HUES64 (cell line): ENCODE data around the gene SEMA5A.

Experiments used
- H3K27ac ChIP-seq: 2 replicates; pipeline ENCODE4 v1.7.0; 2013; ENCODE audit warnings: low read depth, low read length, inconsistent platforms
- H3K27me3 ChIP-seq: 2 replicates; pipeline ENCODE4 v1.6.1; 2013; ENCODE audit warnings: mild to moderate bottlenecking, low read length; ENCODE audit not compliant: insufficient read depth
- H3K36me3 ChIP-seq: 2 replicates; pipeline ENCODE4 v1.6.1; 2013; ENCODE audit warnings: mild to moderate bottlenecking, low read length; ENCODE audit not compliant: insufficient read depth
- H3K4me1 ChIP-seq: 2 replicates; pipeline ENCODE4 v1.6.1; 2013; ENCODE audit warnings: mild to moderate bottlenecking, low read length, moderate library complexity; ENCODE audit not compliant: insufficient read depth
- H3K4me3 ChIP-seq: 2 replicates; pipeline ENCODE4 v1.5.1; 2013; ENCODE audit warnings: mild to moderate bottlenecking, low read length, moderate library complexity
- H3K9ac ChIP-seq: 2 replicates; pipeline ENCODE4 v1.6.1; 2013; ENCODE audit warnings: mild to moderate bottlenecking, low read depth, low read length
- H3K9me3 ChIP-seq: 2 replicates; pipeline ENCODE4 v1.6.1; 2013; ENCODE audit warnings: low read depth, low read length; ENCODE audit not compliant: insufficient read depth
- WGBS: fragments of 150-250, 120-280 bp; methylation state at CpG from one replicate; pipeline ENCODE4 v1.1.7; 2013; ENCODE audit warnings: missing lambda C conversion rate; 5-methylcytosine and 5-hydroxymethylcytosine counted together

SEMA5A gene

DNA sequence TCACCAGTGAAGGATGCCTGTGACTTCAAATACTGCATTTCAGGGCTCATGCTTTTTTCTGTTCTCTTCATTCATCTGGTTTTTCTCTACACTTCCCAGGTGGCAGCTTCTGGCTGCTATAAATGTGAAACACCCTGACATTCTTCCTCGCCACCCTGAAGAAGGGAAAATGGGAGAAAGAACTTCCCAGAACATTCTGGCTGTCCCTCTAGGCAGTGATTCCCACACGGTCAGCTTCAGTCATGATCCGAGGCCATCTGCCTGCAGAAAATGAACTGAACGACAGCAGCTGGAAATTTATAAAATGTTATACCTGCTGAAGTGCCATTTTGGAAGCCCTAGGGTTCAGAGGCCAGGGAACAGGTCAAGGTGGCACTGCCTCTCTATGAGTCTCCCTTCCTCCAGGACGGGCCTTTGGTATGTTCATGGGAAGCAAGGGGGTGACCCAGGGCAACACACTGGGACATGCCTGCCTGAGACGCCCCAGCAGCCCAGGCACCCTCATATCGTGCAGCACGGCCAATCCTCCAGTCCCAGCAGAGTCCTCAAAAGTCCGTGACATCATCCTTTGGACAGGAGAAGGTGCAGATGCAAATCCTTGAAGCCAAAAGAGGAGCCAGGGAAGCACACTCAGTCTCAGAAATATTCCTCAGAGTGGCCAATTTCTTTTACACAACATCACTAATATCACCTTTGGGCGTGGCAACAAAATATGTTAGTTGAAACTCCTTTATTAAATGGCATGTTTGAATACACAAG is 107.1 kb downstream of the SEMA5A start:
- Histone ChIP-seq H3K27ac (no peak overlapping the region), H3K36me3 (no peaks in the 10 kb centered on the region), H3K9me3 (0 out of 2 replicates have a peak, but pooled peaks cover 9% of the 10 kb centered on the region), H3K9ac (no peak overlapping the region), H3K4me1 (no peaks in the 10 kb centered on the region), H3K4me3 (no peak overlapping the region), H3K27me3 (no peaks in the 10 kb centered on the region)
- WGBS, result 94% methylated on average over 10 of the region's 10 CpGs

DNA sequence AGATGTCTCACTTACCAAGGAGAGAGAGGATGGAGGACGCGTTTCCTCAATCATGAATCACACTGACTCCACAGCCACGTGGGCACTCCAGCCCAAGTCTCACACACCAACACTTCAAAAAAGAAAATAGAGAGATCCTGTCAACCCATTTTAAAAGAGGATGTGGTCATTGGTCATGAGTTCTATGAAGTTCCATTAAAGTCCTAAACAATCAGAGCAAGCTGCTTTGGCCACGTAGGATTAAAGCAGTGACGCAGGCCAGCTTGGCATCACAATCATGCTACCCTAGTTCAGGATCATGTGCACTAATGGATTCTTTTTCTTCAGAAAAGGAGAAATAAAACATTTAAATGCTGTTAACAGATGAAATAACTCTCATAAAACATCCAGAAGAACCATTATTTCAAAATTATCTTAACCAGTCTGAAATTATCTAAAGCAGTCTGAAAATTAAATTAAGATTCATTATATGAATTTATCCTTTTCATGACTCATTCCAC is 108.1 kb downstream of the SEMA5A start:
- H3K27me3 ChIP-seq, result no peaks in the 10 kb centered on the region
- no peak overlapping the region for H3K4me3 ChIP-seq
- no peak overlapping the region for H3K9ac ChIP-seq
- 94% methylated on average over 4 of the region's 5 CpGs for WGBS
- H3K9me3 ChIP-seq, result 0 out of 2 replicates have a peak, but pooled peaks cover 6% of the 10 kb centered on the region
- H3K36me3 ChIP-seq, result no peaks in the 10 kb centered on the region
- H3K27ac ChIP-seq, result no peak overlapping the region
- no peaks in the 10 kb centered on the region for H3K4me1 ChIP-seq

DNA sequence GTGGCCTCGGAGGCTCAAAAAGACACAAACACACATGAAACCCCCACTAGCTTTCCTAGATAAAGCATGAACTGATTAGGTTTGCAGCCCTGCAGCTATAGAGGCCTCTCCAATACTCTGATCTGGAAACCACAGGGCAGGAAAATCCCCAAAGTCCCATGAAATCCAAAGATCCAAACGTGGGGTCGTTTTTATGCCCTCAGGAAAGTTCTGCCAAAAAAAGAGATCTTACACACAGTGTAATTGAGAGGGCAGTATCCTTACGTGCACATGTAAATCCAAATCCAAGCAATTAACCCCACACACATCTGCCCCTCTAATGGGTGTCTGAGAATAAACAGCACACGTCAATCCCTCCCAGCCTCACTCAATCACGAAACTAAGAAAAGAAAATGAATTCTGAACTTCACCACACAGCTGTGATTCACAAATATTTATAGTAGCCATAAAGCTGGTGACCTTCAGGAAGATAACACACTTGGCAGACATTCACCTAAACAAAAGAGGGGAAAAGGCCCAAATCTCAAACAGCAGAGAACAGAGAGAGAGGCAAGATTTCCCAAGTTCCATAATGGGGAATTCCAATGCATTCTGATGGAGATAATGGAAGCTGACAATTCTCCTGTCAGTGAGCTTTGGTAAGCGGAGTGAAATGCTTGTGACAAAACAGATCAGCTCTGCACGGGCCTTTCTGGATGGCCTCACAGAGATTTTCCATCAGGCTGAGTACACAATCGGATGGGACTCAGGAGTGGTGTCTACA is 114.2 kb downstream of the SEMA5A start:
- Histone ChIP-seq H3K4me1 (peaks cover 10% of the 10 kb centered on the region; the same call in 1 of the 2 replicates), H3K36me3 (no peaks in the 10 kb centered on the region), H3K9ac (no peak overlapping the region), H3K4me3 (no peak overlapping the region), H3K9me3 (no peaks in the 10 kb centered on the region), H3K27ac (no peak overlapping the region), H3K27me3 (no peaks in the 10 kb centered on the region)
- 76% methylated on average over 9 of the region's 9 CpGs for WGBS

DNA sequence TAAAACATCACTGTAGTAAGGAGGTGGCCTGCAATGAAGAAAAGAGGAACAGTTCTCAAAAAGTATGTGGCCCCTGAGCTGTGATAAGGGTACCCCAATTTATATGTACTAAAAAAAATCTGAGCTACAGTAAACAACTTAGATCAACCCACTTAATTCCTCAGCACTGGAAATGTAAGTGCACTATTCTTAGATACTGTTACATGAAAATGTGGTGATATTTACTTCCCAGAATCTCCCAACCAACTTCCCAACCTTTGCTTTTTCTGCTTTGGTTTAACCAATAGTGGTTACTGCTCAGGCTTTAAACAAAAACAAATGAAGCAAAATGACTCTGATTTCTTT is 114.8 kb downstream of the SEMA5A start:
- Histone ChIP-seq H3K27me3 (no peaks in the 10 kb centered on the region), H3K4me3 (no peak overlapping the region), H3K9me3 (no peaks in the 10 kb centered on the region), H3K27ac (no peak overlapping the region), H3K4me1 (peaks cover 10% of the 10 kb centered on the region; the same call in 1 of the 2 replicates), H3K9ac (no peak overlapping the region), H3K36me3 (no peaks in the 10 kb centered on the region)

DNA sequence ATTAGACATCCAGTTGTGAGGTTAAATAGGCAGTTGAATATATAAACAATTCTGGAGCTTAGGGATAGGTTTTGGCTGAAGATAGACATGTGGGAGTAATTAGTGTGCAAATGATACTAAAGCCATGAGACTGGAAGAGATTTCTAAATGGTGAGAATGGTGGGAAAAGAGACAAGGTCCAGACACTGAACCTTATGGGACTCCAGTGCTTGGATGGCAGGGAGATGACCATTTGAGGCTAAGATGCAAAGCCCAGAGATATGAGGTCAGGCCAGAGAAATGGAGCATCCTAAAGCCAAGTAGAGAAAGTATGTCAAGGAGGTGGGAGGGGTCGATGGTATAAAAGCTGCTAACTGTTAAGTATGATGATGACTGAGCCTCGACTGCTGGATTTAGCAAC is 115.6 kb downstream of the SEMA5A start:
- WGBS, result 90% methylated on average over 2 of the region's 2 CpGs

DNA sequence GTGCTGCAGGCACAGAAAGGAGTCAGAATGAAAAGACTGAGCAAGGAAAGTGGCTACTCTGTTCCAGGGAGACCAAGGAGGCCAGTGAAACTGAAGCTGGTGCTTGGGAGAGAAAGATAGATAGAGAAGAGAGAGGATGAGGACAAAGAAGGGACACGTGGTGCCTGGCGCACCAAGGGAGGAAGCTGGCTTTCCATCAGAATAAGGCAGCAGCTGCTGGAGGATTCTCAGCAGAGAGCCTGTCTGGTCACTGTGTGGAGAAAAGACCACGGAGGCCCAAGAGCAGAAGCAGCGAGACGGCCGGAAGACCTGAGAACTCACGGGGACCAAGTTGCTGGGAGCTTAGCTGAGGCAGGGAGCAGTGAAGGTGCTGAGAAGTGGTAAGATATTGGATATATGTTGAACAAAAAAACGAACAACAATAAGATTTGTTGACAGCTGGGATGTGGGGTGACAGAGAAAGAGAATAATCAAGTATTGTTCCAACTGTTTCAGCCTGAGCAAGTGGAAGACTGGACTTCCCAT is 116.1 kb downstream of the SEMA5A start:
- Histone ChIP-seq H3K4me3 (no peak overlapping the region), H3K9ac (no peak overlapping the region)
- WGBS, result 95% methylated on average over 8 of the region's 8 CpGs

More for the DNA sequence above, 115.6 kb downstream of the SEMA5A start:
- Histone ChIP-seq H3K9ac (no peak overlapping the region), H3K4me3 (no peak overlapping the region), H3K9me3 (no peaks in the 10 kb centered on the region), H3K27me3 (no peaks in the 10 kb centered on the region), H3K4me1 (peaks cover 10% of the 10 kb centered on the region; the same call in 1 of the 2 replicates), H3K36me3 (no peaks in the 10 kb centered on the region), H3K27ac (no peak overlapping the region)

DNA sequence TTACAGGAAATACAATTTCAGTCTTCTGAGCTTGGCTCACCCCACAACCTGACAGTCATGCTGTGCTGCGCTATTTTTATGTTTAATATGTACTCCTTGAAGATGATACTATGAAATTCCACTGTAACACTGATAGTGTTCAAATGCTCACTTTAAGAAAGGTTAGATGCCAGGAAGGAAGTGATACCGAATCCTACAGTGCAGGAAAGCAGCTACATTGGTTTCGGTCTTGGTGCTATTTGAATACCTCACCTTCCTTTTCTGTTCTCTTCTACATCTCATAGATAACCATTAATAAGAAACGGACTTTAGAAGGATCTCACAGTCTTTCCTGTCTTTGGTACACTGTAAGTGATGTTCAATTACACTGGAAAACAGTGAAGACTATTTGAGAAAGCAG is 117.6 kb downstream of the SEMA5A start:
- no peak overlapping the region for H3K4me3 ChIP-seq
- no peak overlapping the region for H3K9ac ChIP-seq
- no peaks in the 10 kb centered on the region for H3K9me3 ChIP-seq
- WGBS, result 97% methylated on average over 4 of the region's 4 CpGs
- H3K27ac ChIP-seq, result no peak overlapping the region
- peaks cover 10% of the 10 kb centered on the region; the same call in 1 of the 2 replicates for H3K4me1 ChIP-seq
- H3K27me3 ChIP-seq, result no peaks in the 10 kb centered on the region
- no peaks in the 10 kb centered on the region for H3K36me3 ChIP-seq

More for the DNA sequence above, 116.1 kb downstream of the SEMA5A start:
- peaks cover 10% of the 10 kb centered on the region; the same call in 1 of the 2 replicates for H3K4me1 ChIP-seq
- H3K9me3 ChIP-seq, result no peaks in the 10 kb centered on the region
- H3K36me3 ChIP-seq, result no peaks in the 10 kb centered on the region
- H3K27me3 ChIP-seq, result no peaks in the 10 kb centered on the region
- H3K27ac ChIP-seq, result no peak overlapping the region

DNA sequence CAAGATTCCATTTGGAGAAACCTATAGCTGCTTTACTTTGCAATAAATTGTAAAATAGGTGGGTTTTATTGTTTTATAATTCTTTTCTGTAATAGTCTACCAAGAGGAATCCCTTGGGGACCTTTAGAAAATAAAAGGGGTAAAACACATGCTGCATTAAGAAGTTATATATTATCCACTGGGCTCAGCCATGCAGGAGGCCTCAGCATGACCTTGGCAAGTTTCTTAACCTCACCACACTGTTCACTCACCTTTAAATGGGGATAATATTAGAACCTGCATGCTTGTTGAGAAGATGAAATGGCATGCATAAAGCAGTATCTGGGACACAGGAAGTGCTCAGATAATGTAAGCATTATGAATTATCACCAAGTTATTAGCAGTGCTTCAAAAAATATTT is 120.2 kb downstream of the SEMA5A start:
- no peak overlapping the region for H3K4me3 ChIP-seq
- H3K9ac ChIP-seq, result no peak overlapping the region
- H3K9me3 ChIP-seq, result no peaks in the 10 kb centered on the region
- no peaks in the 10 kb centered on the region for H3K27me3 ChIP-seq
- no peaks in the 10 kb centered on the region for H3K4me1 ChIP-seq
- H3K36me3 ChIP-seq, result no peaks in the 10 kb centered on the region
- no peak overlapping the region for H3K27ac ChIP-seq

DNA sequence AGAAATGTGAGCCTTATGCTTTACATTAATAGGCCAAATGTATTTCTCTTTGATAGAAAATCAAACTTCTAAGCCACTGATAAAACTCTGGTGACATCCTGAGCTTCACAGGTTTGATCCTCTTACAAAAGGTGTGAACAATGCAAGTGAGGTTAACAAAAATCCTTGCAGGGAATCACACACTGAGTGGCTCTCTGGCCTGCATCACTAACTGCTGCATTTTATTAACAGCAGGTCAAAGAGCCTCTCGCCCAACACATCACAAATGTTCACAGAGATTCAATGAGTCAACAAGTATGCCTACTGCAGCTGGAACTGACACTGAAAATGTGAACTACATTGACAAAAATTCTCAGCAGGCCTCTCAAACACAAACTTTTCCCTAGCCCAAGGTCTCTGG is 122.3 kb downstream of the SEMA5A start:
- H3K9ac ChIP-seq, result no peak overlapping the region
- H3K4me3 ChIP-seq, result no peak overlapping the region
- H3K36me3 ChIP-seq, result no peaks in the 10 kb centered on the region
- no peaks in the 10 kb centered on the region for H3K4me1 ChIP-seq
- H3K27me3 ChIP-seq, result no peaks in the 10 kb centered on the region
- no peaks in the 10 kb centered on the region for H3K9me3 ChIP-seq
- H3K27ac ChIP-seq, result no peak overlapping the region
- 76% methylated on average over 1 of the region's 1 CpG for WGBS

DNA sequence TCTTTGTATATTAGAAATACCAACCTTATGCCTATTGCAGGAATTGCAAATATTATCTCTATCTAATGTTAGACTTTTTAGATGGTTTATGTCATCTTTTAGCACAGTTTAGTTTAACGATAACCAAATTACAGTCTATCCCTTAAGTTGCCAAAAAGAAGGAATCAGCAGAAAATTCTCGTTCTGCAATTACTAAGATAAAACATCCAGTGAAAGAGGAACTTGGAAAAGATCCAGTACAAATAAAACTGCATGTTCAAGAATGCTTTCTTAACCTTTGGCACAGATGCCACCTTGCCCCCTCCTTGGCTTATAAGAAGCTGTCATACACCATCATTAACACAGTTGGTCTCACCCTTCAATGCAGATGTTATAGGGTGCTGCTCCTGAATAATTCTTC is 124.0 kb downstream of the SEMA5A start:
- H3K4me3 ChIP-seq, result no peak overlapping the region
- H3K9ac ChIP-seq, result no peak overlapping the region
- no peaks in the 10 kb centered on the region for H3K9me3 ChIP-seq
- no peak overlapping the region for H3K27ac ChIP-seq
- WGBS, result 100% methylated on average over 2 of the region's 2 CpGs
- no peaks in the 10 kb centered on the region for H3K36me3 ChIP-seq
- no peaks in the 10 kb centered on the region for H3K27me3 ChIP-seq
- H3K4me1 ChIP-seq, result no peaks in the 10 kb centered on the region

DNA sequence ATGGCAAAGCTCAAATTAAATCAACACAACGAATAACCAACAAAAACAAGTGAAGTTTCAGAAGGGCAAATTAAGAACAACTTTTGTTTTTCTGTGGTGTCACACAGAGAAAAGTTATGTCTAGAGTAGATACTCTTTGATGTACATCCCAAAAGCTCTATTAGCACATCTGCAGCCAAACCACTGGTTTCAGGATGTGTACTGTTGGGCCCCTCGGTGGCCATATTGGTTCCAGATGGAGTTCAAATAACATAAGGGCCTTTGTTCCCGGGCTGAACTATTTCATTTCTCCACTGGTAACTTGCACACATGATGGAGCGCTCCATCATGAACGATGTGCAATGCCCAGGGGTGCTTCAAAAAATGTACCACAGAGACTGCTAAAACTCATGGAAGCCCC is 126.1 kb downstream of the SEMA5A start:
- no peaks in the 10 kb centered on the region for H3K36me3 ChIP-seq
- no peaks in the 10 kb centered on the region for H3K4me1 ChIP-seq
- H3K4me3 ChIP-seq, result no peak overlapping the region
- H3K9ac ChIP-seq, result no peak overlapping the region
- WGBS, result 97% methylated on average over 5 of the region's 5 CpGs
- no peak overlapping the region for H3K27ac ChIP-seq
- no peaks in the 10 kb centered on the region for H3K27me3 ChIP-seq
- no peaks in the 10 kb centered on the region for H3K9me3 ChIP-seq
